Progenitor cell of endocrine pancreas (in vitro differentiated cells): ENCODE measurements around the gene ZNF429. TPM values are rescaled to one million over a fixed set of nuclear protein-coding genes. Genes with fewer than 3 reads are reported as not detected.
A peak's percentile ranks its signal among the peaks of the same experiment; 100 is the strongest.

Source experiments
- DNase-seq: peaks from one replicate; pipeline ENCODE4 v3.0.0; 2021; ENCODE audit warnings: low spot score; ENCODE audit not compliant: unreplicated experiment
- H3K27ac Mint-ChIP-seq: 2 replicates; pipeline ENCODE4 v1.8.0; 2021; ENCODE audit warnings: mild to moderate bottlenecking, moderate library complexity, mixed read lengths
- H3K27me3 Mint-ChIP-seq: 2 replicates; pipeline ENCODE4 v1.8.0; 2021; ENCODE audit warnings: mixed read lengths
- H3K36me3 Mint-ChIP-seq: 2 replicates; pipeline ENCODE4 v1.8.0; 2022; ENCODE audit warnings: mixed read lengths; ENCODE audit not compliant: insufficient read depth
- H3K4me1 Mint-ChIP-seq: 2 replicates; pipeline ENCODE4 v1.8.0; 2021; ENCODE audit warnings: low read depth, mixed read lengths
- H3K4me3 Mint-ChIP-seq: 2 replicates; pipeline ENCODE4 v1.8.0; 2021; ENCODE audit warnings: low read depth, mild to moderate bottlenecking, moderate library complexity, mixed read lengths
- H3K9me3 Mint-ChIP-seq: 2 replicates; pipeline ENCODE4 v1.8.0; 2021; ENCODE audit warnings: low read depth, mixed read lengths
- CTCF ChIP-seq: fragments of 200-600 bp; sonication (generic); IDR thresholded peaks from one replicate; pipeline ENCODE4 v1.5.0; 2021; ENCODE audit warnings: antibody characterized with exemption, mild to moderate bottlenecking; ENCODE audit not compliant: unreplicated experiment
- total RNA-seq: library from RNA; stranded (reverse); gene quantifications from 2 replicates; pipeline ENCODE4 v1.2.1, GENCODE V29; 2021

Gene ZNF429
- total RNA-seq, 1 donor from 2014 or later, result 31.7 TPM

- H3K4me1 Mint-ChIP-seq, result peaks cover 53% of the 10 kb centered on the region
- H3K27ac Mint-ChIP-seq, result peak overlapping the region; percentile 95
- peaks cover 10% of the 10 kb centered on the region for H3K9me3 Mint-ChIP-seq
- no peak for TF ChIP-seq CTCF
- peaks cover 3% of the 10 kb centered on the region for H3K36me3 Mint-ChIP-seq
- H3K4me3 Mint-ChIP-seq, result peak overlapping the region; percentile 10
- no peaks in the 10 kb centered on the region for H3K27me3 Mint-ChIP-seq
- DNase-seq, result no peak
These were observed 98.2 kb downstream of the ZNF429 start for GRCh38 chr19:21603431-21604231.

- no peak for DNase-seq
- TF ChIP-seq CTCF, result no peak
- Mint-ChIP-seq H3K9me3 (peaks cover 7% of the 10 kb centered on the region), H3K4me3 (peak overlapping the region; percentile 10), H3K27me3 (no peaks in the 10 kb centered on the region), H3K4me1 (peaks cover 53% of the 10 kb centered on the region), H3K36me3 (no peaks in the 10 kb centered on the region), H3K27ac (peak overlapping the region; percentile 95)
These were observed 99.0 kb downstream of the ZNF429 start for GRCh38 chr19:21604351-21604926.

Other genes starting within 250 kb of the ZNF429 start
- 35.1 and 38.5 TPM in 2 replicates for gene ZNF708, start 176.2 kb upstream of the ZNF429 start, total RNA-seq
- 71.7 and 71.8 TPM in 2 replicates for gene ZNF738, start 146.6 kb upstream of the ZNF429 start, total RNA-seq
- gene ZNF493, start 108.5 kb upstream of the ZNF429 start, total RNA-seq, result 46.6 and 50.8 TPM in 2 replicates